NCI-H524 treated with DMSO at 0.1 percent for 48 hours (cell line): Measurements from ENCODE around the gene IFITM10.

ENCODE experiments used
- DNase-seq: peaks from one replicate; lab custom pipeline; 2025; lab: John Stamatoyannopoulos, UW

Gene IFITM10

DNA sequence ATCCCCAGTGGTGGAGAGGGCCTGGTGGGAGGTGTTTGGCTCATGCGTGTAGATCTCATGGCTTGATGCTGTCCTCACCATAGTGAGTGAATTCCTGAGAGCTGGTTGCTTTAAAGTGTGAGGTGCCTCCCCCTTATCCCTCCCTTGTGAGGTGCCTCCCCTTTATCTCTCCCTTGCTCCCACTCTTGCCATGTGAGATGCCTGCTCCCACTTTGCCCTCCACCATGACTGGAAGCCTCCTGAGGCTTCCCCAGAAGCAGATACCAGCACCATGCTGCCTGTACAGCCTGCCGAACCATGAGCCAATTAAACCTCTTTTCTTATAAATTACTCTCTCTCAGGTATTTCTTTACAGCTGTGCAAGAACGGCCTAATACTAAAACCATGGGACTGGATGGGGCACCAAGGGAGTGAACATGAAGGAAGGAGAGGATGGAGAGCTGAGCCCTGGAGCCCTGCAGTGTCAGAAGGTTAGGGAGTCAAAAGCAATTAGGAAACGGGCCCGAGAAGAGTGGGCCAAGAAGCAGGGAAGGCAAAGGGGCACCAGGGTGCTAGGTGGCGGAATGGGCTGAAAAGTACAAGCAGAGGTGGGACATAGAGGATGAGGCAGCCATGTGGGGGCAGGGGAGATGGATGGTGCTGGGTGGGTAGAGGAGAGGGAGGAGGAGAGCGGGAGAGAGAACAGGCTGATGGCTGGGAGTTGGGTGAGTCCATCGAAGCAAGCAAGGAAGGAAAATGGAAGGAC is 9.4 kb downstream of the IFITM10 start:
- no peak for DNase-seq

DNA sequence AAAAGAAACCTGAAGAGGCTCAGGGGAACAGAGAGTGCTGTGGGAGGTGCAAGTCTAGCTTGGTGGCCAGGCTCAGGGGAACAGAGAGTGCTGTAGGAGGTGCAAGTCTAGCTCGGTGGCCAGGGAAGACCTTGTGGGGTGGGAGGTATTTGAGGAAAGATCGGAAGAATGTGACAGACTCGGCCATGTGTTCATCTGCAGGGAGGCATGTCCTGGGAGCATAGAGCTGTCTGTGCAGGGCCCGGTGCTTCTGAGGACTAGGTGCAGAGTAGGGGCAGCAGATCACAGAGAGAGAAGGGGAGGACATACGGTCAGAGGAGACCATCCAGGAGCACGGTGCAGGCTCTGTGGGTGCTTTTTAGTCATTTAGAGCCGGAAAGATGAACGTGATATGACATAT is 10.8 kb downstream of the IFITM10 start:
- DNase-seq = no peak

DNA sequence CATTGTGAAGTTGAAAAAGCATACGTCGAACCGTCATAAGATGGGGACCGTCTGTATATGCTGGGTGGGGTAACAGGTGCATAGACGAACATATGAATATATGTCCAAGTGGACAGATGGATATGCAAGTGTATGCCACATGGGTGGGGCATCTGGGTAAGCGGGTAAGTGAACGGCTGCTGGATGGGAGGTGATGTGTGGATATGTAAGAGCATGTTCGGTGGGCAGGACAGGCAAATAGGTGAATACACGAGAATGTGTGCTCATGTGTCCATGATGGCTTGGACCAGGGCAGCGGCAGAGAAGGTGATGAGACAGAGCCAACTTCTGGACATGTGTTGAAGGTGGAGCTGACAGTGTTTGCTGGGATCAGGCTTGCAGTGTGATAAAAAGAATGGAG is 12.0 kb downstream of the IFITM10 start:
- DNase-seq = no peak

DNA sequence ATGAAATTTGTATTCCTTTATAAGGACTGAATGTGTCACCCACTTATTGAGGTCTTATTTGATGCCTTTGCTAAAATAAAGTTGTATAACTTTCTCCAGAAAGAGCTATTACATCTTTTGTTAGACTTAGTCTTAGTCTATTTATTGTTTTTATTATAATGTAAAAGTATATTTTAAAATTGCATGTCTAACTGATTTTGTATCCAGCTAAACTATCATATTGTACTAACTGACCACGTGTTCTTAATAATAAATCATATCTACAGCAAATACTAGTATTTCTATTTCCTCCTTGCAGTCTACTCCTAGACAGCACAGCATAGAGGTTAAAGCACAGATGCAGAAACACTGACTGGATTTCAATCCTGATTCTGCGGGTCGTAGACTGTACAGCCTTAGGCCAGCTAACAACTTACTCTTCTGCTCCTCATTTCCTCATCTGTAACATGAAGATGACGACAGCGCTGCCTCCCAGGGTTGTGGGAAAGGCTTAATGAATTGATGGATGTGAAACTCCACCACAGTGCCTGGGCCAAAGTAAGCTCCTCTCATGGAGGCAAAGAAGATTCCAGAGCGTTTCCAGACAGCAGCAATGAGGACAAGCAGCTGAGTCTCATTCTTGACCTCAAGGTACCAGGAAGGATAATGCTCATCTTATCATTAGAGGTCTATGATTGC is 13.2 kb downstream of the IFITM10 start:
- DNase-seq = no peak

DNA sequence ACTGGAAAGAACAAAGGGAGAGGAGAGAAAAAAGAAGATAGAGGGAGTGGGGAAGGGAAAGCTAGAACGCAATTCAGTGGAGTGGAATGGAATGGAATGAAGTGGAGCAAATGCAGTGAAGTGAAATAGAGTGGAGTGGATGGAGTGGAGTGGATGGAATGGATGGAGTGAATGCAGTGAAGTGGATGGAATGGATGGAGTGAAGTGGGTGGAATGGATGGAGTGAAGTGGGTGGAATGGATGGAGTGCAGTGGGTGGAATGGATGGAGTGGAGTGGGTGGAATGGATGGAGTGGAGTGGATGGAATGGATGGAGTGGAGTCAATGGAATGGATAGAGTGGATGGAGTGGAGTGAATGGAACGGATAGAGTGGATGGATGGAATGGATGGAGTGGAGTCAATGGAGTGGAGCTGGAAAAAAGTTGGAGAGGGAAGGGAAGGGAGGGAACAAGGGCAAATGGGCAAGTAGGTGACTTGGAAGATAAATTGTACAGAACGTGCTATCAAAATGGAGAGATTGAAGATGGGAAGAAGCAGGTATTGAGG is 13.9 kb downstream of the IFITM10 start:
- no peak for DNase-seq

DNA sequence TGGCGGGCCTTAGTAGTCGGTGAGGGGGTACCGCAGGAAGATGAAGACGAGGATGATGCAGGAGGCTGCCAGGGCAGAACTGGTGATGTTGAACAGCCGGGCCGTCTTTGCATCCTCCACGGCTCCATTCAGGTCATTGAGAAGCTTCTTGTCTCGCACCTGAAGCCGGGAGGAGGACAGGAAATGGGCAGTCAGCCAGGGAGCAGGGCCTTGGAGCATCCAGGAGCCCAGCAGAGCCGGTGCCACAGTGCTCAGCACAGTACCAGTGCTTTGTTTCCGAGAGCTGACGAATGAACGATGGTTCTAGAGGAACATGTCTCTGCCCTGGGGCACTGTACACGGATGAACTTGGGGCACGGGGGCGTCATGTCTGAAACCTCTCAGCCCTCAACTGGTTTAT is 15.1 kb downstream of the IFITM10 start:
- no peak for DNase-seq

DNA sequence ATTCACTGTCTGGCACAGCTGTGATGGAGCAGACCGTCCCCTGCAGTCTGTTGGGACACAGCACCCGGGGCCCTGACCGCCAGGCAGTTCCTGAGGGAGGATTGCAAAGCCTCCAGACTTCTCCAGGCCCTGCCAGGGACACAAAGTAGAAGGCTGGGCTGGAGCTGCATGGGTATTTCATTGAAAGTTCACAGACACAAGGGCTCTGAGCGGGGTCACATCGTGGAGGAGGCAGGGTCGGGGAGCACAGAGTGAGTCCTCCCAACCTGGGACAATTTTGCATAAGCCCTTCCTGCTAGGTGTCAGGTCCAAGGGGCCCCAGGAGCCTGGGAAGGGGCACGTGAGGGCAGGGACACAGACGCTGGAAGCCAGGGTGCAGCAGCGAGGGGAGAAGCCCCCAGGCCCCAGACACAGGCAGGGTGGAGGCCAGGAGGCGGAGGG is 15.7 kb downstream of the IFITM10 start:
- DNase-seq = no peak

DNA sequence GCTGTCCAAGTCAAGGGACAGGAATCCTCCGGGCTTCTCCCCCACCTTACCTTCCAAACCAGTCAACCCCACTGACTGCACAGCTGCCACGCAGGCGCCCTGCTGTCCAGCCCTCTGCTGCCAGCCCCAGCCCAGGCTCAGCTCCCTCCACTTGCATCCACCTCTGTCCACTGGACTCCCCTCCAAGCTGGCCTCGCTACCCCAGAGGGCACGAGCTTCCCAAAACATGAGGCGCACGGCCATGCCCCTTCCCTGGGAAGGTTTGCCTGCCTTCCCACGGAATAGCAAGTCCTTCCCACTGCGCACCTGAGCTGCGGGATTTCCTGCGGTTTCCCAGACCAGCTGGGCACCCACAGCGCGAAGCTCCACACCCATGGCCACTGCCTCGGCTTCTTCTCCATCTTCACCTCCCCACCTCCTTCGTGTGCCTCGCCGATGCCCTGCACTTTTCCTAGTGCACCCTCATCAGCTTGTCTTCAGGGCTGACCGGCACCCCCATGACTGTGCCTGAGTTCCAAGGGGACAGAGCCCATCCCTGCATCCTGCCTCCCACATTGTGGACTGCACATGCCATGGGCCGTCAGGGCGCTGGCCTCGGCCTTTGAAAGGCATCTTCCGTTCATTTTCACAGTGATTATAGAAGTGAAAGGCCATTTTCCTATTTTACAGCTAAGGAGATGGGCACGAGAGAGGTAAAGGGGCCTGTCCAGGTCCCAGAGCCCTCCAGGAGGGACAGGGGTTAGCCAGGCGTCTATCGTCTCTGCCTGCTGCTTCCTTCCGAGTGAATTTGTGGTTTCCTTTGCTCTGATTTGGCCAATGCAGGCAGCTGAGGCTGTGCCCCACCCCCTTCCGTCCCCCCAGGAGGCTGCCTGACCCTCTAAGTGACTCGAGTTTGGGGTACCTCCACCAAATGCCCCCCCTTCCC is 16.4 kb downstream of the IFITM10 start:
- DNase-seq = no peak

DNA sequence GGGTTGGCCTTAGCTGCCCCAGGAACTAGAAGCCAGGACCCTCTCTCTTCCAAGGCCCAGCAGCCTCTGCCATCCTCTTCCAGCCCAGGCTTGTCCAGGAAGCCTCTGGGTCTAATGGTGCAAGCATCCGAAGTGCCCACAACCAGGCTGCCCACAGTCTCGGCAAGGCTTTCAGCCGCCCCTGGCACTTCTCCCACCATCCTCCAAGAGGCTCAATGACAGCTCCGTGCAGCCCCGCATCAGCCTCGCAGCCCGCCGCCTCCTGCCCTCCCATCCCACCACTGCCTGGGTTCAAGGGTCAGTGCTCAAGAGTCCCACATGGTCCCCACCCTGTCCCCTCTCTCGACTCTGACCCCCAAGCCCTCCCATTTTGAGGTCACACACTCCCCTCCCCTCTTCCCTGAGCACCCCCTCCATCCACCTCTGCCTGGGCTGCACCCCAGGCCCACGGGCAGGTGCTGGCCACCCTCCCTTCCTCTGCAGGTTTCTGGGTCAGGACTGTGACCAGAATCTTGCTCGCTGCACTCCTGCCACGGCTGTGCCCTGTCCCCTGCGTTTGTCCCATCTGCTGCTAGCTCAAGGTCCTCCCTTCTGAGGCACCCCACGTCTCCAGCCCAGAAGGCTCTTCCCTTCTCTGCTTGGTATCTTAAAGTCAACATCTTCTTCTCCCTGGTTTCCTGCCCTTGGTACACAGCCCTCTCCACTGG is 17.2 kb downstream of the IFITM10 start:
- DNase-seq = no peak

DNA sequence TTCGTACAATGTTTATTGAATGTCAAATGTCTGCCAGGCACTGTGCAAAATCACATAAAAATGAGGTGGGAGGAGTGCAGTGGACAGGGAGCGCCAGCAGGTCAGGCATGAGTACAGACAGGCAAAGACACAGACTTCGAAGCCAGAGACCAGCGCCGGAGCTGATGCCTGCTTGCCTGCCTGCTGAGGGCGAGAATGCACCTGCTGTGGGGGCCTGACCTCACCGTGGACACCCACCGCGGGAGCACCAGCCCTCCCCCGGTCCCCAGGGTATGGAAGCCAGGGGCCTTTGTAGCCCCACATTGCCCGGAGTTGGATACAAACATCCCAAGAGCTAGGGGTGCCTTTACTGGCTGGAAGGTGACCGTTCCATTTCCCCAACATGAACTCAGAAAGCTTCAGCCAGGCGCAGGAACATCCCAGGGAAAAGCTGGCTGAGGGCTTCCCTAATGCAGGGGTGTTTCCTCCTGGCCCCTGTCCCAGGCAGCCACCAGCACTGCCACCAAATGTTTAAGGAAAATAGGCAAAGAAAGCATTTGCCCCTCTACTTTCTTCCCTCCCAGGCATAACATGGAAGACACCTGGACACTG is 17.9 kb downstream of the IFITM10 start:
- no peak for DNase-seq

DNA sequence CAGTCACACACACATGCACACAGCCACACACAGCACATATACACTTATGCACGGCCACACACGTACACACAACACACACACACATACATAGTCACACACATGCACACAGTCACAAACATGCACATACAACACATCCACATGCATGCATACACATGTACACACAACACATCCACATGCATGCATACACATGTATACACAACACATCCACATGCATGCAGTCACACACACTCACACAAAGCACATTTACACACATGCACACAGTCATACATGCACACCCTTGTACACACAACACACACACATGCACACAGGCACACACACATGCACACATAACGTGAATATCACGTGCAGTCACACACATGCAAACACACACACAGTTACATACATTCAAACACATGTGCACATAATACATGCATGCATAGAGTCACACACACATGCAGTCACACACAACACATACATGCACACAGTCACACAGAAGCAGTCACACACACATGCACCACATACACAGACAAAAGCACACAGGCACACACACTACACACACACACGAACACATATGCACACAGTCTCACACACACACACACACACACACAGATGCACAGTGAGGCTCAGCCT is 18.8 kb downstream of the IFITM10 start:
- no peak for DNase-seq

DNA sequence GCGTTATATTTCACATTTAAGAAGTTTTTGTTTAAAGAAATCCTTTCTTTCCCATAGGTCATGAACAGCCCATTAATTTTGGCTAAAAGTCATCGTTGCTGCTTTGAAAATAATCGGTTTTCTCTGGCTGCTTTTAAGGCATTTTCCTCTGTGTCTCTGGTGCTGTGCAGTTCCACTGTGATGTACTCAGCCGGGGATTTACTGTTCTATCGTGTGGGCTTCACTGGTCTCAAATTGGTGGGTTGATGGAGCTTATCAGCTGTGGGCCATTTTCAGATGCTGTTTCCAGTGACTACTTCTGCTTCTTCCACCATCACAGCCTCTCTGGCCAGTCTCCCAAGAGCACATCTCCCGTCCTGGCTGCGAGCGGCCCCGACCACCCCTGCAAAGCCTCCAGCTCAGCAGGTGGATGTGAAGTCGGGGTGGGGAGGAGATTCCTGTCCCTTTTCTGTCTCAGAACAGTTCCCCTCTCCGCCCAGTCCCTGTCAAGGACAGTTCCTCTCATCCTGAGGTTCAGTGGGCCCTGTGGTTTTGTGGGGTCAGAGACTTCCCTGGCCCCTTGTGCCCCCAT is 20.3 kb downstream of the IFITM10 start:
- no peak for DNase-seq

DNA sequence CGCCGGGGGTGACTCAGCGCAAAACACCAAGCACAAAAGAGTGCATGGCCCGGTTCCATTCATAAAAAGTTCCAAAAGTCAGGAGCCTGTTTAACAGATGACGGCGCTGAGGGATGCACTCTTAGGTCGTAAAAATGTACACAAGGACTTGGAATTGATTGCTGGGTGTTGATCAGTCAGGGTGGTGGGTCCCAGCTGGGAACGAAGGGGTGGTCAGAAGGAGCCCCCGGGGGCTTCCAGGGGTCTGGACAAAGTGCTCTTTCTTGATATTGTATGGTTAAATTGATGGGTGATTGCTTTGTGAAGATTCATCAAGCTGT is 20.7 kb downstream of the IFITM10 start:
- DNase-seq = no peak

DNA sequence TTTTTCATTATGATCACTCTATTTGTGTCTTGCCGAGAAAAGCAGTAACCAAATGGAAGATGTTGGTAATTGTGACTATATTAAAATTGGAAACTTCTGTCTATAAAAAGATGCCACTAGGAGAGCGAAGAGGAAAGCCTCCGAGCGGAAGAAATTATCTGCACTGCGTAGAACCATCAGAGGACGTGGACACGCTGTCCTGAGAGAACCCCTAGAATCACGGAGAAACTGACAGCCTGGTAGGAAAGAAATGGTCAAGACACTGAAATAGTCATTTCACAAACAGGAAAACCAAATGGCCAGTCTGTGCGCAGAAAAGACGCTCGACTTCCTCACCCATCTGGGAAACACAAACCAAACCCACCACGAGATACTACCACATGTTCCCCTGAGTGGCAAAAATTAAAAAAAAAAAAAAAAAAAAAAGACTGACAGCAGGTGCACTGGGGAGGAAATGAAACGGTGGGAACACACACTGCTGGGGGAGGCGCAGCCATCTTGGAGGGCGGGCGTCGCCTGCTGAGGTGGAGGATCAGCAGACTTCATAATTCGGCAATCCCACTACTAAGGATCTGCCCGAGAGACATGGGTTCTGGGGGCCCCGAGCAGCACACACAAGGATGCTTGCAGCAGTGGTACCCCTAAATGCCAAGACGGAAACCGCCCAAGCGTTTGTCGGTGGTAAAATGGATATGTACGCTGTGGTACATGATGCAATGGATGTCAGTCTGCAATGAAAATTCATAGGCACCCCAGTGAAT is 21.3 kb downstream of the IFITM10 start:
- DNase-seq = no peak

DNA sequence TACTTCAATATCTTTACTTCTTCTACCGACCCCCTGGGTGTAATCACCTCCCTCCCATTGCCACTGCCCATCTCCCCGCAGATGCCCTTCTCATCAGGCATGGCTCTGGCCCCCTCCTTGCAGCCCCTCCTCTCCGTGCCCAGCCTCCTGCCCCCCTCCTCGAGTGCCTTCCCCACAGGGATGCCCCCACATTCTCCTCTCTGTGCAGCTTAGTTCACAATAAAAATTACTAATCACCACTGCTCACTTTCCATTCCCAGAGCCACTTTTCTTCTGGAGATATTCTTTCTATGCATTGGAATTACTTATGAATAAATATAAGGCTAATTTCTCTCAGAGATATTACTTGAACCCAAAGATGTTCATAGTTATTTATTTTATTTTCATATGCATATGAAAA is 22.1 kb downstream of the IFITM10 start:
- no peak for DNase-seq

DNA sequence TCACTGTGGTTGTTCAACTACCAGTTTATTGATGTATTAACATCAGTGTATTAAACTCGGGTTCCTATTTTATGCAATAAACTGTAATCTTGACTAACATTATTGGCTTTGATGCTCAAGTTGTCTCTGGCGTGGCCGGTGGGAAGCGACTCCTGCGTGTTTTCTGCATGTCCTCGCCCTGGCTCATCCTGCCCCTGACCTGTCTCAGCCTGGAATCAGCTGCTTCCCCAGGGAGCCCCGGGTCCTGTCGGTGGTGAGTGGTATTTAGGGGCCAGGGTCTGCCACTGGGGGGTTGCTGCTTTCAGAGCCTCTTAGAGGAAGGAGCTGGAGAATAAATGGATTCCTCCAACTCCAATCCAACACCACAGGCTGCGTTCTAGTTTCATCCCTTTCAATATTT is 22.5 kb downstream of the IFITM10 start:
- DNase-seq = no peak

DNA sequence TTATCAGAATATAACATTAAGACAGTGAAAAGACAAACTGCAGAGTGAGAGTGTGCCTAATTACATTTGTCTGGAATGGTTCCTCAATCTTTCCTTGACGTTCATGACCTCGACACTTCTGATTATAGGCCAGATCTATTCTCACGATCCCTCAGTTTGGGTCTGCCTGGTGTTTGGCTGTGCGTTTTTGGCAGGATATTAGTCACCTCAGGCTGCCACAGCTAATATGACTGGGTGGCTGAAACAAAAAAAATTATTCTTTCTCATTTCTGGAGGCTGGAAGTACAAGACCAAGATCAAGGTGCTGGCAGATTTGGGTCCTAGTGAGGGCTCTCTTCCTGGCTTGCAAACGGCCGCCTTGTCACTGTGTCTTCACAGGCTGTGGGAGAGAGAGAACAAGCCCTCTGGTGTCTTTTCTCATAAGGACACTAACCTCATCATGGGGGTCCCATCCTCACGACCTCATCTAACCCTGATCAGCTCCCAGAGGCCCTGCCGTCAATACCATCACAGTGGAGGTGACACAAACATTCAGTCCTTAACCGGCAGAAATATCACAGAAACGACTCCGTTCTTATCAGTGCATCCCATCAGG is 23.2 kb downstream of the IFITM10 start:
- DNase-seq = no peak

DNA sequence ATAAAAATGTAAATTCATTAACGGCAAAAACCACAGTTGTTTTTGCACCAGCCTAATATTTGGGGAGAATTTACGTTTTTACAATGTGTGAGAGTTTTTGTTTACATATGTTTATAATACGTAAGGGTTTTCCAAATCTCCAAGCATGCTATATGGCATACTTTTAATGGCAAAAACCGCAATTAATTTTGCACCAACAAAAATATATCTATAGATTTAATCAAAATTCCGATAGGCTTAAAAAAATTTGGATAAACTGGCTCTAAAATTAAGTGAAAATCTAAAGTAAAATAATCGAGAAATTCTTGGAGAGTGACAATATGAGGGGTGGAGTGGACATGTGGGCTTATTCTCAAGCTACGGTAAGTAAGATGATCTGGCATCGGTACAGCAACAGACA is 30.6 kb downstream of the IFITM10 start:
- no peak for DNase-seq

DNA sequence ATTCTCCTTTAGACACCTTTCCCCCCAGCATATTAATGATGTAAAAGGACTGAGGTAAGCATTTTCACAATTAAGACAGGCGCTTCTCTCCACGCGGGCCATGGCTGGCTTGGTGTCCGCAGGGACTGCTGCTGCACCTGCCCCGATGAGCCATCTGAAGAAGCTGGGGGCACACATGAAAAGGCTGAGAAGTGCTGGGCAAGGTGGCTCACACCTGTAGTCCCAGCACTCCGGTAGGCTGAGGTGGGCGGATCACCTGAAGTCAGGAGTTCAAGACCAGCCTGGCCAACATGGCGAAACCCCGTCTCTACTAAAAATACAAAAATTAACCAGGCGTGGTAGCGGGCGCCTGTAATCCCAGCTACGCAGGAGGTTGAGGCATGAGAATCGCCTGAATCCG is 32.1 kb downstream of the IFITM10 start:
- DNase-seq = no peak

DNA sequence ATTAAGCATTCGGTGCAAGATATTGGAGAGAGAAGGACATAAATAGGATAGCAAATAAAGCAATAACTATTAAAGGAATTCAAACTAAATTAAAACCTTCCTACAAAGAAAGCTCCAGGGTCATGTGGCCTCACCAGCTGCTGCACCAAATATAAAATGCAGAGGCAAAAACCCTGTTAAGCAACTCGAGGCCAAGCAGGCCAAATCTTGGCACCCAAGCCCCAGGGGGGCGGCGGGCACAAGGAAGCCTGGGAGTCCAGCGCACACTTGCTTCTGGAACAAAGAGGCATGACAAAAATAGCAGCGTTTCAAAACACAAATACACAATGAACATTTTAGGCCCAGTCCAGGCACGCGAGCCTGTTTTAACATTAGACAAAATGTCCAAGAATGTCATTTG is 32.6 kb downstream of the IFITM10 start:
- DNase-seq = no peak
